ENCODE results near the gene ACKR4.
"Not testable (repeated sequence)": the region's sequence is repeated elsewhere in the genome, so short reads cannot be mapped to it uniquely, and the experiment has no call there.

Gene ACKR4

GRCh38 chr3:132615301-132615700, 18.2 kb downstream of the ACKR4 start:
- not testable (repeated sequence) for H3K4me3 ChIP-seq (ENCODE audit: low read length, poor library complexity, severe bottlenecking); H3K9me3 ChIP-seq (ENCODE audit: insufficient read depth, low read depth, low read length); H3K27me3 ChIP-seq (ENCODE audit: insufficient read depth, low read length, poor library complexity, severe bottlenecking)

GRCh38 chr3:132615881-132616280, 18.8 kb downstream of the ACKR4 start:
- Histone ChIP-seq H3K9ac (ENCODE audit: low read depth, low read length, poor library complexity, severe bottlenecking) (no peak overlapping the region), H4K20me1 (ENCODE audit: insufficient read depth, low read length, poor library complexity, severe bottlenecking) (no peaks in the 10 kb centered on the region), H3K27me3 (ENCODE audit: insufficient read depth, low read length, poor library complexity, severe bottlenecking) (no peaks in the 10 kb centered on the region), H3K79me2 (ENCODE audit: insufficient read depth, low read length) (no peaks in the 10 kb centered on the region), H3K4me2 (ENCODE audit: low read depth, low read length, poor library complexity, severe bottlenecking) (no peak overlapping the region), H3K9me2 (replicated peaks; ENCODE audit: low read depth, low read length) (no peaks in the 10 kb centered on the region), H3K9me3 (ENCODE audit: insufficient read depth, low read depth, low read length) (no peaks in the 10 kb centered on the region), H3K4me1 (ENCODE audit: insufficient read depth, low read length, poor library complexity, severe bottlenecking) (no peaks in the 10 kb centered on the region), H3K4me3 (ENCODE audit: low read length, poor library complexity, severe bottlenecking) (no peak overlapping the region), H2AFZ (ENCODE audit: low read length) (no peak overlapping the region), H3F3A (ENCODE audit: low read depth) (no peaks in the 10 kb centered on the region), H3K36me3 (ENCODE audit: insufficient read depth, low read length) (no peaks in the 10 kb centered on the region; the same call in 1 of the 2 replicates)
- TF ChIP-seq, protein P1, sequence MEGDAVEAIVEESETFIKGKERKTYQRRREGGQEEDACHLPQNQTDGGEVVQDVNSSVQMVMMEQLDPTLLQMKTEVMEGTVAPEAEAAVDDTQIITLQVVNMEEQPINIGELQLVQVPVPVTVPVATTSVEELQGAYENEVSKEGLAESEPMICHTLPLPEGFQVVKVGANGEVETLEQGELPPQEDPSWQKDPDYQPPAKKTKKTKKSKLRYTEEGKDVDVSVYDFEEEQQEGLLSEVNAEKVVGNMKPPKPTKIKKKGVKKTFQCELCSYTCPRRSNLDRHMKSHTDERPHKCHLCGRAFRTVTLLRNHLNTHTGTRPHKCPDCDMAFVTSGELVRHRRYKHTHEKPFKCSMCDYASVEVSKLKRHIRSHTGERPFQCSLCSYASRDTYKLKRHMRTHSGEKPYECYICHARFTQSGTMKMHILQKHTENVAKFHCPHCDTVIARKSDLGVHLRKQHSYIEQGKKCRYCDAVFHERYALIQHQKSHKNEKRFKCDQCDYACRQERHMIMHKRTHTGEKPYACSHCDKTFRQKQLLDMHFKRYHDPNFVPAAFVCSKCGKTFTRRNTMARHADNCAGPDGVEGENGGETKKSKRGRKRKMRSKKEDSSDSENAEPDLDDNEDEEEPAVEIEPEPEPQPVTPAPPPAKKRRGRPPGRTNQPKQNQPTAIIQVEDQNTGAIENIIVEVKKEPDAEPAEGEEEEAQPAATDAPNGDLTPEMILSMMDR (conservative IDR thresholded peaks at IDR 0.05; ENCODE audit: low read length): no peak
- no peak for TF ChIP-seq EZH2phosphoT487 (IDR thresholded peaks at IDR 0.05; ENCODE audit: borderline replicate concordance)

More at GRCh38 chr3:132615301-132615700, 18.2 kb downstream of the ACKR4 start:
- H3K4me1 ChIP-seq (ENCODE audit: insufficient read depth, low read length, poor library complexity, severe bottlenecking); H4K20me1 ChIP-seq (ENCODE audit: insufficient read depth, low read length, poor library complexity, severe bottlenecking); H3K9ac ChIP-seq (ENCODE audit: low read depth, low read length, poor library complexity, severe bottlenecking); H3K4me2 ChIP-seq (ENCODE audit: low read depth, low read length, poor library complexity, severe bottlenecking); H2AFZ ChIP-seq (ENCODE audit: low read length); H3K9me2 ChIP-seq (replicated peaks; ENCODE audit: low read depth, low read length); H3K79me2 ChIP-seq (ENCODE audit: insufficient read depth, low read length); H3K36me3 ChIP-seq (ENCODE audit: insufficient read depth, low read length); H3F3A ChIP-seq (ENCODE audit: low read depth): not testable (repeated sequence)

- no peak overlapping the region for H3K9ac ChIP-seq (ENCODE audit: low read depth, low read length, poor library complexity, severe bottlenecking)
- no peak overlapping the region for H3K4me2 ChIP-seq (ENCODE audit: low read depth, low read length, poor library complexity, severe bottlenecking)
- H3K9me3 ChIP-seq (ENCODE audit: insufficient read depth, low read depth, low read length): no peaks in the 10 kb centered on the region
- H4K20me1 ChIP-seq (ENCODE audit: insufficient read depth, low read length, poor library complexity, severe bottlenecking): no peaks in the 10 kb centered on the region
- H3K79me2 ChIP-seq (ENCODE audit: insufficient read depth, low read length): no peaks in the 10 kb centered on the region
- H3F3A ChIP-seq (ENCODE audit: low read depth): no peaks in the 10 kb centered on the region
- TF ChIP-seq, protein P1 (conservative IDR thresholded peaks at IDR 0.05; ENCODE audit: low read length): no peak
- TF ChIP-seq EZH2phosphoT487 (IDR thresholded peaks at IDR 0.05; ENCODE audit: borderline replicate concordance): no peak
- no peaks in the 10 kb centered on the region for H3K27me3 ChIP-seq (ENCODE audit: insufficient read depth, low read length, poor library complexity, severe bottlenecking)
- H3K36me3 ChIP-seq (ENCODE audit: insufficient read depth, low read length): no peaks in the 10 kb centered on the region; the same call in 1 of the 2 replicates
- no peaks in the 10 kb centered on the region for H3K9me2 ChIP-seq (replicated peaks; ENCODE audit: low read depth, low read length)
- H3K4me1 ChIP-seq (ENCODE audit: insufficient read depth, low read length, poor library complexity, severe bottlenecking): peaks cover 2% of the 10 kb centered on the region
- H2AFZ ChIP-seq (ENCODE audit: low read length): no peak overlapping the region
- H3K4me3 ChIP-seq (ENCODE audit: low read length, poor library complexity, severe bottlenecking): no peak overlapping the region
Observed at GRCh38 chr3:132616780-132617179, 19.7 kb downstream of the ACKR4 start.

GRCh38 chr3:132622148-132622547, 25.1 kb downstream of the ACKR4 start:
- Histone ChIP-seq H3K36me3 (ENCODE audit: insufficient read depth, low read length) (peaks cover 12% of the 10 kb centered on the region; the same call in 1 of the 2 replicates), H3K4me1 (ENCODE audit: insufficient read depth, low read length, poor library complexity, severe bottlenecking) (peaks cover 14% of the 10 kb centered on the region), H3K4me2 (ENCODE audit: low read depth, low read length, poor library complexity, severe bottlenecking) (peak overlapping the region; percentile 27), H3F3A (ENCODE audit: low read depth) (no peaks in the 10 kb centered on the region; the same call in 1 of the 2 replicates), H2AFZ (ENCODE audit: low read length) (no peak overlapping the region), H4K20me1 (ENCODE audit: insufficient read depth, low read length, poor library complexity, severe bottlenecking) (no peaks in the 10 kb centered on the region), H3K4me3 (ENCODE audit: low read length, poor library complexity, severe bottlenecking) (no peak overlapping the region), H3K9me3 (ENCODE audit: insufficient read depth, low read depth, low read length) (no peaks in the 10 kb centered on the region), H3K9ac (ENCODE audit: low read depth, low read length, poor library complexity, severe bottlenecking) (no peak overlapping the region), H3K9me2 (replicated peaks; ENCODE audit: low read depth, low read length) (no peaks in the 10 kb centered on the region), H3K79me2 (ENCODE audit: insufficient read depth, low read length) (no peaks in the 10 kb centered on the region), H3K27me3 (ENCODE audit: insufficient read depth, low read length, poor library complexity, severe bottlenecking) (no peaks in the 10 kb centered on the region)
- TF ChIP-seq, protein P1 (conservative IDR thresholded peaks at IDR 0.05; ENCODE audit: low read length): no peak
- no peak for TF ChIP-seq EZH2phosphoT487 (IDR thresholded peaks at IDR 0.05; ENCODE audit: borderline replicate concordance)

Data from Loucy (cell line).